Measurements from ENCODE around the gene INTS11.

DNA sequence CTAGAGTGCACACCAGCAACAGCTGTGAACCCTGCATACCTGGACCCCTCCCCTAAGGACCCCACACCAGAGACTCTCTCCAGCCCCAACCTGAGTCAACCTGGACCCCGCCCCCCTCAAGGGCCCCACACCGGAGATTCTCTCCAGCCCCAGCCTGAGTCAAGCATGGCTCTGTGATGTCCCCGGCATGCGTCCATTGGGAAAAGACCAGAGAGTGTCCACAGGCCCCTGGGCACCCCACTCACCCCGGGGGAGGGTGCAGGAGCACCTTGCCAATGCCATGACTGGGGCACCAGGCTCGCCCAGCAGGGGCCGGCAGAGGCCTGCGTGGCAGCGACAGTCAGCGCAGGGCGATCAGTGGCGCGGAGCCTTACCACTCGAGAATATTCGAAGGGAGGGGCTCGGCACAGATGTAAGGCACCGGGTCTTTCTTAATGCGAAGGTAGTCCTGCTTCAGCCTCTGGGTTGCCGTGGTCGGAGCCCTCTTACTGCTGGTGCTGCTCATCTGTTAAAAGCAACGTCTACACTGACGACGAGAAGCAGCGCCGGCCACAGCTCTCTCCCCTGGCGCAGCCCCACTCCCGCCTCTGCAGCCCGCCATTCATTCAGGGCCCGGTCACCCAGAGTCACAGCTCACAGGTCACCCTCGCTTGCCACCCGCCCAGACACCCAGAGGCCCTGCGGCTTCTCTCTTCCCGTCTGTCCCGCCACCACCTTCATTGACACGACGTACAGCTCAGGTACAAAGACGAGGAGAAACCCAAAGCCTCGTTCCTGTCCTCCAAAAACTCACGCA lies 56.8 kb downstream of the INTS11 start:
- TF ChIP-seq ZNF274 (IDR thresholded peaks at IDR 0.05; ENCODE audit: low read depth, low read length) (no peak), SP1 (IDR thresholded peaks at IDR 0.05; ENCODE audit: low read depth) (no peak), EZH2phosphoT487 (IDR thresholded peaks at IDR 0.05; ENCODE audit: borderline replicate concordance) (no peak), ZFX (IDR thresholded peaks at IDR 0.05) (no peak), EZH2 (IDR thresholded peaks at IDR 0.05) (no peak), POLR2A (IDR thresholded peaks at IDR 0.05; ENCODE audit: borderline replicate concordance, extremely low read depth, insufficient read depth, insufficient read length) (no peak), RAD21 (IDR thresholded peaks at IDR 0.05; ENCODE audit: low read depth) (no peak), TCF7L2 (IDR thresholded peaks at IDR 0.05; ENCODE audit: borderline replicate concordance, extremely low read depth, insufficient read depth, insufficient read length) (no peak), SRF (IDR thresholded peaks at IDR 0.05; ENCODE audit: low read depth) (no peak), POLR2AphosphoS5 (IDR thresholded peaks at IDR 0.05; ENCODE audit: low read depth, low read length) (no peak)
- TF ChIP-seq, protein P1, sequence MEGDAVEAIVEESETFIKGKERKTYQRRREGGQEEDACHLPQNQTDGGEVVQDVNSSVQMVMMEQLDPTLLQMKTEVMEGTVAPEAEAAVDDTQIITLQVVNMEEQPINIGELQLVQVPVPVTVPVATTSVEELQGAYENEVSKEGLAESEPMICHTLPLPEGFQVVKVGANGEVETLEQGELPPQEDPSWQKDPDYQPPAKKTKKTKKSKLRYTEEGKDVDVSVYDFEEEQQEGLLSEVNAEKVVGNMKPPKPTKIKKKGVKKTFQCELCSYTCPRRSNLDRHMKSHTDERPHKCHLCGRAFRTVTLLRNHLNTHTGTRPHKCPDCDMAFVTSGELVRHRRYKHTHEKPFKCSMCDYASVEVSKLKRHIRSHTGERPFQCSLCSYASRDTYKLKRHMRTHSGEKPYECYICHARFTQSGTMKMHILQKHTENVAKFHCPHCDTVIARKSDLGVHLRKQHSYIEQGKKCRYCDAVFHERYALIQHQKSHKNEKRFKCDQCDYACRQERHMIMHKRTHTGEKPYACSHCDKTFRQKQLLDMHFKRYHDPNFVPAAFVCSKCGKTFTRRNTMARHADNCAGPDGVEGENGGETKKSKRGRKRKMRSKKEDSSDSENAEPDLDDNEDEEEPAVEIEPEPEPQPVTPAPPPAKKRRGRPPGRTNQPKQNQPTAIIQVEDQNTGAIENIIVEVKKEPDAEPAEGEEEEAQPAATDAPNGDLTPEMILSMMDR (IDR thresholded peaks at IDR 0.05 in 2 of 3, conservative IDR thresholded peaks at IDR 0.05 in 1 of 3; ENCODE audit: borderline replicate concordance in 1 of 3, insufficient read depth in 1 of 3, low read depth in 2 of 3, low read length in 2 of 3) = no peak
- TF ChIP-seq, protein P2, sequence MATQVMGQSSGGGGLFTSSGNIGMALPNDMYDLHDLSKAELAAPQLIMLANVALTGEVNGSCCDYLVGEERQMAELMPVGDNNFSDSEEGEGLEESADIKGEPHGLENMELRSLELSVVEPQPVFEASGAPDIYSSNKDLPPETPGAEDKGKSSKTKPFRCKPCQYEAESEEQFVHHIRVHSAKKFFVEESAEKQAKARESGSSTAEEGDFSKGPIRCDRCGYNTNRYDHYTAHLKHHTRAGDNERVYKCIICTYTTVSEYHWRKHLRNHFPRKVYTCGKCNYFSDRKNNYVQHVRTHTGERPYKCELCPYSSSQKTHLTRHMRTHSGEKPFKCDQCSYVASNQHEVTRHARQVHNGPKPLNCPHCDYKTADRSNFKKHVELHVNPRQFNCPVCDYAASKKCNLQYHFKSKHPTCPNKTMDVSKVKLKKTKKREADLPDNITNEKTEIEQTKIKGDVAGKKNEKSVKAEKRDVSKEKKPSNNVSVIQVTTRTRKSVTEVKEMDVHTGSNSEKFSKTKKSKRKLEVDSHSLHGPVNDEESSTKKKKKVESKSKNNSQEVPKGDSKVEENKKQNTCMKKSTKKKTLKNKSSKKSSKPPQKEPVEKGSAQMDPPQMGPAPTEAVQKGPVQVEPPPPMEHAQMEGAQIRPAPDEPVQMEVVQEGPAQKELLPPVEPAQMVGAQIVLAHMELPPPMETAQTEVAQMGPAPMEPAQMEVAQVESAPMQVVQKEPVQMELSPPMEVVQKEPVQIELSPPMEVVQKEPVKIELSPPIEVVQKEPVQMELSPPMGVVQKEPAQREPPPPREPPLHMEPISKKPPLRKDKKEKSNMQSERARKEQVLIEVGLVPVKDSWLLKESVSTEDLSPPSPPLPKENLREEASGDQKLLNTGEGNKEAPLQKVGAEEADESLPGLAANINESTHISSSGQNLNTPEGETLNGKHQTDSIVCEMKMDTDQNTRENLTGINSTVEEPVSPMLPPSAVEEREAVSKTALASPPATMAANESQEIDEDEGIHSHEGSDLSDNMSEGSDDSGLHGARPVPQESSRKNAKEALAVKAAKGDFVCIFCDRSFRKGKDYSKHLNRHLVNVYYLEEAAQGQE (IDR thresholded peaks at IDR 0.05; ENCODE audit: low read depth) = no peak
- TF ChIP-seq, protein P3, sequence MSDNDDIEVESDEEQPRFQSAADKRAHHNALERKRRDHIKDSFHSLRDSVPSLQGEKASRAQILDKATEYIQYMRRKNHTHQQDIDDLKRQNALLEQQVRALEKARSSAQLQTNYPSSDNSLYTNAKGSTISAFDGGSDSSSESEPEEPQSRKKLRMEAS (IDR thresholded peaks at IDR 0.05) = no peak

Measured in HCT116 (cell line).